ENCODE measurements around the gene NFATC2IP.
A peak's percentile ranks its signal among the peaks of the same experiment; 100 is the strongest.
"Not testable (repeated sequence)": the region's sequence is repeated elsewhere in the genome, so short reads cannot be mapped to it uniquely, and the experiment has no call there.

The NFATC2IP gene

GRCh38 chr16:28974437-28975157, 23.9 kb downstream of the NFATC2IP start, which contains the start of gene SPNS1:
Gene SPNS1 (plus strand): TSS chr16:28974778. CDS start chr16:28975152, 374 bp downstream.
- peak; percentile 97 for DNase-seq

- DNase-seq = no peak
These were observed 24.4 kb downstream of the NFATC2IP start for GRCh38 chr16:28975158-28975599.

GRCh38 chr16:28977703-28978662, 27.2 kb downstream of the NFATC2IP start:
- DNase-seq = no peak

GRCh38 chr16:28980330-28980729, 29.6 kb downstream of the NFATC2IP start:
- DNase-seq = not testable (repeated sequence)

- no peak for DNase-seq
These were observed 30.2 kb downstream of the NFATC2IP start for GRCh38 chr16:28980929-28981328.

GRCh38 chr16:28981517-28981916, 30.8 kb downstream of the NFATC2IP start:
- DNase-seq = no peak

- no peak for DNase-seq
These were observed 31.7 kb downstream of the NFATC2IP start for GRCh38 chr16:28982418-28982817.

GRCh38 chr16:28982949-28983348, 32.2 kb downstream of the NFATC2IP start:
- no peak for DNase-seq

- no peak for DNase-seq
These were observed 32.9 kb downstream of the NFATC2IP start for GRCh38 chr16:28983644-28984043.

GRCh38 chr16:28984091-28984490, 33.4 kb downstream of the NFATC2IP start:
- DNase-seq = no peak

- DNase-seq = no peak
These were observed 33.9 kb downstream of the NFATC2IP start, which contains the start of gene LAT for GRCh38 chr16:28984619-28985135. Gene LAT (plus strand): TSS chr16:28985052. CDS start chr16:28985418, 366 bp downstream.

- DNase-seq = no peak
These were observed 34.7 kb downstream of the NFATC2IP start for GRCh38 chr16:28985211-28986041.

GRCh38 chr16:28986046-28986445, 35.3 kb downstream of the NFATC2IP start:
- DNase-seq = no peak

GRCh38 chr16:28986492-28986891, 35.8 kb downstream of the NFATC2IP start:
- DNase-seq = no peak

GRCh38 chr16:28987170-28987853, 36.6 kb downstream of the NFATC2IP start:
- DNase-seq = no peak

- DNase-seq = no peak
These were observed 38.6 kb downstream of the NFATC2IP start for GRCh38 chr16:28989363-28989762.

GRCh38 chr16:28990375-28991040, 39.8 kb downstream of the NFATC2IP start:
- no peak for DNase-seq

- no peak for DNase-seq
These were observed 41.0 kb downstream of the NFATC2IP start for GRCh38 chr16:28991687-28992086.

- no peak for DNase-seq
These were observed 41.8 kb downstream of the NFATC2IP start for GRCh38 chr16:28992496-28992895.

- DNase-seq = no peak
These were observed 48.1 kb downstream of the NFATC2IP start for GRCh38 chr16:28998837-28999236.

- DNase-seq = no peak
These were observed 48.8 kb downstream of the NFATC2IP start for GRCh38 chr16:28999577-28999976.
